DND-41 (cell line): ENCODE data around the gene RFX5.

Experiments
- ATAC-seq: fragments of 200-7000 bp; cut with Tn5 transposase; 3 replicates; pipeline ENCODE4 v1.9.1; 2021; ENCODE audit warnings: low read depth; ENCODE audit not compliant: insufficient read depth
- DNase-seq: peaks from one replicate; pipeline ENCODE4 v3.0.0-alpha.2; 2020
- H2AFZ ChIP-seq: 2 replicates; pipeline ENCODE4 v1.6.0; 2012; ENCODE audit warnings: low read depth, low read length
- H3K27ac ChIP-seq: 2 replicates; pipeline ENCODE4 v1.5.1; 2012; ENCODE audit warnings: low read length, inconsistent platforms
- H3K27me3 ChIP-seq: fragments of 200-600 bp; sonication (generic); 2 replicates; pipeline ENCODE4 v1.6.0; 2012; ENCODE audit warnings: low read length, mild to moderate bottlenecking, inconsistent platforms; ENCODE audit not compliant: insufficient read depth, poor library complexity
- H3K36me3 ChIP-seq: 2 replicates; pipeline ENCODE4 v1.5.1; 2012; ENCODE audit warnings: low read length, inconsistent platforms; ENCODE audit not compliant: insufficient read depth
- H3K4me1 ChIP-seq: 2 replicates; pipeline ENCODE4 v1.5.1; 2012; ENCODE audit warnings: mild to moderate bottlenecking, low read length; ENCODE audit not compliant: insufficient read depth
- H3K4me2 ChIP-seq: 2 replicates; pipeline ENCODE4 v1.6.0; 2012; ENCODE audit warnings: mild to moderate bottlenecking, moderate library complexity, low read length, inconsistent platforms; ENCODE audit not compliant: insufficient read depth
- H3K4me3 ChIP-seq, 2 experiments: fragments of 200-600 bp in 1 of 2; shearing (Covaris generic) in 1 of 2; 2 replicates each; pipeline ENCODE4 v1.5.1; 2012 to 2016; ENCODE audit warnings: inconsistent platforms in 2 of 2, low read length in 2 of 2, mild to moderate bottlenecking in 2 of 2, low read depth in 1 of 2, moderate library complexity in 1 of 2
- H3K79me2 ChIP-seq: 2 replicates; pipeline ENCODE4 v1.6.0; 2012; ENCODE audit warnings: low read length, inconsistent platforms; ENCODE audit not compliant: insufficient read depth
- H3K9ac ChIP-seq: 2 replicates; pipeline ENCODE4 v1.6.0; 2012; ENCODE audit warnings: low read depth, mild to moderate bottlenecking, inconsistent platforms, low read length, moderate library complexity
- H3K9me3 ChIP-seq: 2 replicates; pipeline ENCODE4 v1.5.1; 2012; ENCODE audit warnings: low read length, moderate library complexity, mild to moderate bottlenecking, inconsistent platforms; ENCODE audit not compliant: insufficient read depth, severe bottlenecking
- H4K20me1 ChIP-seq: 2 replicates; pipeline ENCODE4 v1.6.0; 2012; ENCODE audit warnings: low read length; ENCODE audit not compliant: insufficient read depth
- CTCF ChIP-seq: IDR thresholded peaks from 2 replicates; pipeline ENCODE4 v1.5.1; 2012; ENCODE audit warnings: borderline replicate concordance, low read length, moderate library complexity, mild to moderate bottlenecking; ENCODE audit not compliant: poor library complexity, severe bottlenecking; ENCODE audit errors: extremely low read depth
- EZH2 ChIP-seq: IDR thresholded peaks from 3 replicates; pipeline ENCODE4 v1.6.1; 2012; ENCODE audit warnings: borderline replicate concordance, low read depth, mild to moderate bottlenecking, moderate library complexity, low read length, inconsistent platforms; ENCODE audit not compliant: severe bottlenecking

The RFX5 gene

GRCh38 chr1:151386002-151386401, 39.0 kb upstream of the RFX5 start:
- Histone ChIP-seq H3K79me2 (no peaks in the 10 kb centered on the region), H3K4me1 (no peaks in the 10 kb centered on the region), H4K20me1 (no peaks in the 10 kb centered on the region), H3K27me3 (no peaks in the 10 kb centered on the region), H3K9ac (no peak overlapping the region), H2AFZ (no peak overlapping the region), H3K36me3 (no peaks in the 10 kb centered on the region), H3K4me3 (no peak overlapping the region), H3K9me3 (no peaks in the 10 kb centered on the region), H3K27ac (no peak overlapping the region), H3K4me2 (no peak overlapping the region)
- DNase-seq (no peak), ATAC-seq (no peak)
- TF ChIP-seq EZH2 (no peak), CTCF (no peak)

DNA sequence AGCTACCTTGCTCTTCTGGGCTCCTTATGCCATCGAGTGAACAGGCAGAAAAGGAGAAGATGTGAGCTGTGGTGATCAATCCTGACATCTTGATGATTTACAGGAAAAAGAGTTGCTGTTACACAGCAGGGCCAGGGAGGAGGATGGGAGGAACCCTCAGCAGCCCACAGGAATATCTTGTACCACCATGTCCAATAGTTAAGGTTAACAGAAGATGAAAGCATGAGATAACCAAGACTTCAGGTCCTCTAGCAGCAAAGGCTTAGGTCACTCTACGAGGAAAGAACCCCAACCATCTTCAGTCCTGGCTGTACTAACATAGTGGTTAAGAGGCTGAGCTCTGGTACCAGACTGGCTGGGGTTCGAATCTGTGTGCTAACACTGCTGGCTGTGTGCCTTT, 37.5 kb upstream of the RFX5 start:
- H3K9ac ChIP-seq, result no peak overlapping the region
- no peaks in the 10 kb centered on the region for H3K27me3 ChIP-seq
- no peaks in the 10 kb centered on the region for H3K9me3 ChIP-seq
- TF ChIP-seq CTCF (no peak), EZH2 (no peak)
- H4K20me1 ChIP-seq, result no peaks in the 10 kb centered on the region
- no peaks in the 10 kb centered on the region for H3K79me2 ChIP-seq
- H3K4me1 ChIP-seq, result no peaks in the 10 kb centered on the region
- H3K4me3 ChIP-seq, result no peak overlapping the region
- no peaks in the 10 kb centered on the region for H3K36me3 ChIP-seq
- ATAC-seq (no peak), DNase-seq (no peak)
- H3K4me2 ChIP-seq, result no peak overlapping the region
- no peak overlapping the region for H2AFZ ChIP-seq
- H3K27ac ChIP-seq, result no peak overlapping the region

- no peaks in the 10 kb centered on the region for H3K9me3 ChIP-seq
- H3K36me3 ChIP-seq, result no peaks in the 10 kb centered on the region
- no peak overlapping the region for H3K27ac ChIP-seq
- H3K4me1 ChIP-seq, result no peaks in the 10 kb centered on the region
- H3K79me2 ChIP-seq, result no peaks in the 10 kb centered on the region
- no peak overlapping the region for H3K4me3 ChIP-seq
- peaks cover 2% of the 10 kb centered on the region for H3K27me3 ChIP-seq
- no peak overlapping the region for H2AFZ ChIP-seq
- H3K4me2 ChIP-seq, result no peak overlapping the region
- ATAC-seq (no peak), DNase-seq (no peak)
- H3K9ac ChIP-seq, result no peak overlapping the region
- TF ChIP-seq CTCF, result no peak
- no peak for TF ChIP-seq EZH2
- H4K20me1 ChIP-seq, result no peaks in the 10 kb centered on the region
Measured at GRCh38 chr1:151377150-151377884, 30.3 kb upstream of the RFX5 start.

DNA sequence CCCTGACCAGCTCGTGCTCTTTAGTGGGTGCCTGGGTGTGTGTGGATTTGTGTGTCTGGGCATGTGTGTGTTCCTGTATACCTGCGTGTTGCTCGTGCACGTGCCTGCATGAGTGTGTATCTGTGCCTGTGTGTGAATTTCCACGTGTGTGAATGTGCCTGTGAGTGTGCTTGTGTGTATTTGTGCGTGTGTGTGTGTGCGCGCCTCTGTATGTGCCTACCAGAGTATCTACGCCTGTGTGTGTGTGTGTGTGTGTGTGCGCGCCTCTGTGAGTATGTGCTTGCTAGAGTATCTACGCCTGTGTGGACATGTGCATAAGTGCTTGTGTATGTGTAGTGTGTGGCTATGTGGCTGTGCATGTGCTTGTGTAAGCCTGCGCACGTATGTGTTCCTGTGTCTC, 26.1 kb upstream of the RFX5 start:
- H3K27me3 ChIP-seq, result peaks cover 2% of the 10 kb centered on the region

More for the DNA sequence above, 26.1 kb upstream of the RFX5 start:
- Histone ChIP-seq H3K79me2 (no peaks in the 10 kb centered on the region), H2AFZ (no peak overlapping the region), H3K4me2 (no peak overlapping the region), H3K4me1 (peaks cover 9% of the 10 kb centered on the region), H4K20me1 (no peaks in the 10 kb centered on the region), H3K9me3 (no peaks in the 10 kb centered on the region), H3K9ac (no peak overlapping the region), H3K27ac (no peak overlapping the region), H3K4me3 (no peak overlapping the region), H3K36me3 (no peaks in the 10 kb centered on the region)
- no peak for DNase-seq
- no peak for TF ChIP-seq EZH2
- no peak for TF ChIP-seq CTCF
- no peak for ATAC-seq
